Lower lobe of right lung (tissue), 2 donors: ENCODE data around the gene RAD51B. TPM values are rescaled to one million over a fixed set of nuclear protein-coding genes. Genes with fewer than 3 reads are reported as not detected.

ENCODE experiments used
- ATAC-seq, 2 donors: fragments of 200-7000 bp; cut with Tn5 transposase; one replicate each; pipeline ENCODE4 v1.9.1; 2020 to 2022; ENCODE audit warnings: mild to moderate bottlenecking in 2 of 2, moderate library complexity in 2 of 2
- DNase-seq: peaks from one replicate; pipeline ENCODE4 v3.0.0-alpha.2; 2020
- H3K27ac ChIP-seq: fragments of 200-600 bp; one replicate; pipeline ENCODE4 v1.8.0; 2022
- H3K27me3 ChIP-seq: fragments of 200-600 bp; one replicate; pipeline ENCODE4 v1.8.0; 2022; ENCODE audit warnings: low read depth
- H3K36me3 ChIP-seq: fragments of 200-600 bp; one replicate; pipeline ENCODE4 v1.8.0; 2022; ENCODE audit warnings: mild to moderate bottlenecking
- H3K4me1 ChIP-seq: fragments of 200-600 bp; one replicate; pipeline ENCODE4 v1.8.0; 2022
- H3K4me3 ChIP-seq: fragments of 200-600 bp; one replicate; pipeline ENCODE4 v1.8.0; 2022; ENCODE audit warnings: mild to moderate bottlenecking
- H3K9me3 ChIP-seq: fragments of 200-600 bp; one replicate; pipeline ENCODE4 v1.8.0; 2022
- intact Hi-C: fragments of 100-400 bp; cut with DNase I; formaldehyde crosslinking; loops from one replicate; pipeline ENCODE4 v1.11.0; 2022
- total RNA-seq: library from RNA; stranded (reverse); fragmentation: NEBNext Ultra II Directional; extraction: Animal tissue kit (Norgen Biotek cat#: 25700); gene quantifications from one replicate; pipeline ENCODE4 v1.2.1, GENCODE V29; 2021
- TF ChIP-seq, protein P1 (sequence below): fragments of 200-600 bp; IDR thresholded peaks from one replicate; pipeline ENCODE4 v1.8.0; 2022; ENCODE audit warnings: antibody characterized with exemption, mild to moderate bottlenecking
- donor health status: DM: no; HTN: yes; CAD: no; lungs with severe emphysema.

RAD51B gene
- total RNA-seq, 1 donor from 2014 or later = 22.2 TPM

GRCh38 chr14:67853715-67854114 lies 34.1 kb downstream of the RAD51B start:
- H3K9me3 ChIP-seq = peaks cover 3% of the 10 kb centered on the region
- intact Hi-C loops = no loop called here
- no peaks in the 10 kb centered on the region for H3K4me1 ChIP-seq
- ATAC-seq (peak; percentile 73 to 75), DNase-seq (no peak)
- TF ChIP-seq, protein P1, sequence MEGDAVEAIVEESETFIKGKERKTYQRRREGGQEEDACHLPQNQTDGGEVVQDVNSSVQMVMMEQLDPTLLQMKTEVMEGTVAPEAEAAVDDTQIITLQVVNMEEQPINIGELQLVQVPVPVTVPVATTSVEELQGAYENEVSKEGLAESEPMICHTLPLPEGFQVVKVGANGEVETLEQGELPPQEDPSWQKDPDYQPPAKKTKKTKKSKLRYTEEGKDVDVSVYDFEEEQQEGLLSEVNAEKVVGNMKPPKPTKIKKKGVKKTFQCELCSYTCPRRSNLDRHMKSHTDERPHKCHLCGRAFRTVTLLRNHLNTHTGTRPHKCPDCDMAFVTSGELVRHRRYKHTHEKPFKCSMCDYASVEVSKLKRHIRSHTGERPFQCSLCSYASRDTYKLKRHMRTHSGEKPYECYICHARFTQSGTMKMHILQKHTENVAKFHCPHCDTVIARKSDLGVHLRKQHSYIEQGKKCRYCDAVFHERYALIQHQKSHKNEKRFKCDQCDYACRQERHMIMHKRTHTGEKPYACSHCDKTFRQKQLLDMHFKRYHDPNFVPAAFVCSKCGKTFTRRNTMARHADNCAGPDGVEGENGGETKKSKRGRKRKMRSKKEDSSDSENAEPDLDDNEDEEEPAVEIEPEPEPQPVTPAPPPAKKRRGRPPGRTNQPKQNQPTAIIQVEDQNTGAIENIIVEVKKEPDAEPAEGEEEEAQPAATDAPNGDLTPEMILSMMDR = no peak
- peak overlapping the region; percentile 44 for H3K27ac ChIP-seq
- no peaks in the 10 kb centered on the region for H3K36me3 ChIP-seq
- no peak overlapping the region for H3K4me3 ChIP-seq
- H3K27me3 ChIP-seq = no peaks in the 10 kb centered on the region

GRCh38 chr14:67856827-67857226 lies 37.2 kb downstream of the RAD51B start:
- DNase-seq = no peak
- TF ChIP-seq, protein P1 = no peak
- no peaks in the 10 kb centered on the region for H3K36me3 ChIP-seq
- no peaks in the 10 kb centered on the region for H3K9me3 ChIP-seq
- intact Hi-C loops = no loop called here
- H3K27me3 ChIP-seq = no peaks in the 10 kb centered on the region
- ATAC-seq = no peak
- H3K4me3 ChIP-seq = no peak overlapping the region
- H3K27ac ChIP-seq = no peak overlapping the region
- no peaks in the 10 kb centered on the region for H3K4me1 ChIP-seq

GRCh38 chr14:67857778-67858350 lies 38.3 kb downstream of the RAD51B start:
- no peaks in the 10 kb centered on the region for H3K4me1 ChIP-seq
- H3K36me3 ChIP-seq = no peaks in the 10 kb centered on the region
- TF ChIP-seq, protein P1 = no peak
- no peaks in the 10 kb centered on the region for H3K27me3 ChIP-seq
- H3K4me3 ChIP-seq = no peak overlapping the region
- no peaks in the 10 kb centered on the region for H3K9me3 ChIP-seq
- DNase-seq = no peak
- no peak overlapping the region for H3K27ac ChIP-seq
- intact Hi-C loops = no loop called here
- peak in 1 of 2 donors; percentile 29 for ATAC-seq

DNA sequence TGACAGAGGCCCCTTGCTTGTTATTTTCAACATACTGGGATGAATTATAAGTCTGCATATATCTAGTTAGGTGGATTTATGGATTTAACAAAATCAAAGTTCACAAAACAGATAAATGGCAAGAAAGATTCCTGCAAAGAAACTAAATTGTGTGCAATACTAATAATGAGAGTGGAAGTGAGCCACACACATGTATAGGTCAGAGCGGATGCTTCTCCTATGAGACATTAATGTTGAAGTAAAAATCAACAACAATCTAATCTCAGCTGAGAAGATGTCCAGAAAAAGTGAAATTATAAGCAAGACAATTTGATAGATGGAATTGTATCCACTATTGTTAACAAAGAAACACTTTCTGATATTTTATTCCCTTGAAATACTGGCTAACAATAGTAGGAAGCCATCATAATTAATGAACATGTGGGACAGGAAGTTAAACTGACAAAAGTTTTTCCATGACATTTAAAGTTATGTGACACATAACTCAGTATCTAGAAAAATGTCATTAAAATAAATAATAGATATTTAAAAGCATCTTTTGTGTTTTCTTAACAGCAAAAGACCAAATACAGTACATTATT lies 39.7 kb downstream of the RAD51B start:
- Histone ChIP-seq H3K27me3 (no peaks in the 10 kb centered on the region), H3K4me1 (no peaks in the 10 kb centered on the region), H3K9me3 (no peaks in the 10 kb centered on the region), H3K4me3 (no peak overlapping the region), H3K27ac (no peak overlapping the region), H3K36me3 (no peaks in the 10 kb centered on the region)
- DNase-seq (no peak), ATAC-seq (no peak)
- TF ChIP-seq, protein P1 = no peak
- intact Hi-C loops = no loop called here

DNA sequence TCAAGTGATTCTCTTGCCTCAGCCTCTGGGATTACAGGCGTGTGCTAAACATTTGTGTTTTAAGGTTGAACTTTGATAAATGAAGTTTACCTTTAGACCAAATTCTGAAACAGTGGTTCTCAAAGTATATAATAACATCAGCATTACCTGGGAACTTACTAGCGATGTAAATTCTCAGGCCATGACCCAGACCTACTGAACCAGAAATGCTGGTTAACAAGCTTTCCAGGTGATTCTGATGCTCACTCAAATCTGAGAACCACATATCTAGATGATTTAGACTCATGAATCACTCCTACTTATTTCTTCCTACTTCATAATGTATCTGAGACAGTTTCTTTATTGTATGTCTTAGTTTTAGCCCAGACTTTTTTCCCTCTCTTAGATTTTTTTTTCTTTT lies 43.6 kb downstream of the RAD51B start:
- TF ChIP-seq, protein P1 = no peak
- no peaks in the 10 kb centered on the region for H3K36me3 ChIP-seq
- intact Hi-C loops = no loop called here
- H3K27ac ChIP-seq = no peak overlapping the region
- DNase-seq (no peak), ATAC-seq (no peak)
- H3K4me1 ChIP-seq = no peaks in the 10 kb centered on the region
- no peak overlapping the region for H3K4me3 ChIP-seq
- H3K9me3 ChIP-seq = no peaks in the 10 kb centered on the region
- H3K27me3 ChIP-seq = no peaks in the 10 kb centered on the region
